Hindlimb muscle (tissue), 1 donor: ENCODE results near the gene ZNF888. TPM values are rescaled to one million over a fixed set of nuclear protein-coding genes. Genes with fewer than 3 reads are reported as not detected.
"Not testable (repeated sequence)": the region's sequence is repeated elsewhere in the genome, so short reads cannot be mapped to it uniquely, and the experiment has no call there.

ENCODE experiments used
- DNase-seq: peaks from one replicate; pipeline ENCODE4 v3.0.0-alpha.2; 2013
- polyA plus RNA-seq: library from polyadenylated mRNA; unstranded; fragments of 120-200 nt; gene quantifications from one replicate; pipeline ENCODE4 v1.2.1, GENCODE V29; 2013; ENCODE audit not compliant: insufficient read length

The ZNF888 gene
- 3.2 TPM for polyA plus RNA-seq

DNA sequence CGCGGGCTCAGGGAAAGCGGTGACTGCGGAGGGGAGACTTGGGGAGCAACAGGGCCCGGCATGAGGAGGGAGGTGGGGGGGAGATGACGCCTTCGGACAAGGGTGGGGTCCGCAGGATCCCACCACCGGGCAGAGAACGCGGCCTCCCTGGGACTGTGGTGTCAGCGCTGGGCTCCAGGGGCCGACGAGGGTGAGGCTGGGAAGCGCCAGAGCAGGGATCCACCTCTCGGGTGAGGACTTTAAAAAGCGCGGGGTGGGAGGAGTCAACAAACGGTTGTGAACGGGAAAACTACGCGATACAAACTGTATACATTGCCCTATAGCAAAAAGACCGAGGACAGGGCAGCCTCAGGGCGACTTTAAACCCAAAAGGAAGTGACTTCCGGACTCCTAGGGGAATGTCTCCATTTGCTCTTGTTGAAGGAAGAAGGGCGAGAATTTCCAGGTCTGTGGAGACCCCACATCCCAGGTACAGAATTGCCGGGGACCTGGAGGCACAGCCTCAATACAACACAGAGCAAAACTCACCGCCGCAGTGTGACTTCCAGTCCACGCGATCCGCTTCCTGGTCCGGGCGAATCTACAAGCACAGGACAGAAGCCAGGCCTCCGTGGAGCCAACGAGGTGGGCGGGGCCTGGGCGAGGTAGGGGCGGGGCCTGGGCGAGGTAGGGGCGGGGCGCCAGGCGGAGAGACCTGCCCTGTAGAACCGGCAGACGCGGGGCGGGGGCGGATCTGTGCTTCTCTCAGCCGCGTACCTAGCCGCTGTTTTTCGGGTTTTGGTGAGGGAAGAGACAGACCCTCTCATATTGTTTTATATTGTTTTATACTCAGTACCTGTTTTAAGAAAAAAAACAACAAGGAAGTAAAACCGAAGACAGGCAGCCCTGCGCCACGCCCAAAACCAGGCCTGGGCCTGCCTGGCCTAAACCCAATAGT lies at the start of gene ZNF888:
Gene ZNF888, minus strand, starts transcription at position 588 of the 937 bp plus-strand sequence. CDS start 5,555 bp downstream, outside the sequence.
- DNase-seq, result peak; percentile 68

GRCh38 chr19:52967772-52968171 lies 44.5 kb upstream of the ZNF888 start:
- no peak for DNase-seq

DNA sequence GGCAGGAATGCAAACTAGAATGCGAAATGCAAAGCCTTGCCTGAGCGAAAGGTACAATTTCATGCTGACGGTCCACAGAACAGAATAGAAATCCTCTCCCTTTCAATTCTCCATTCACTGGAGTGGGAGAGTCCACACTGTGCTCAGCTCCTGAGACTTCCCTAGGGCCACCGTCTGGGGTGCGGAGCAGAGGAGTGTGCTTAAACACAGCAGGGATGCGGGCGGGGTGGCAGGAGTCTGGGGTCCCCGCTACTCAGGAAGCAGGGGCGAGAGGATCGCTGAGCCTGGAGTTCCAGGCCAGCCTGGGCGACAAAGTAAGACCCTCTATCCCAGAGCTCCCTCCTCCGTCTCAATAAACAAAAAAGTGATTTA lies 40.0 kb upstream of the ZNF888 start:
- peak; percentile 31 for DNase-seq

- DNase-seq, result peak; percentile 92
Measured at GRCh38 chr19:52962394-52963246, 39.4 kb upstream of the ZNF888 start, which contains the start of gene ZNF816. TSS of gene ZNF816 (minus strand) at chr19:52962881. CDS start at chr19:52956089, 6,792 bp downstream.

- DNase-seq, result no peak
Measured at GRCh38 chr19:52961981-52962380, 38.8 kb upstream of the ZNF888 start.

- no peak for DNase-seq
Measured at GRCh38 chr19:52959613-52960295, 36.5 kb upstream of the ZNF888 start.

DNA sequence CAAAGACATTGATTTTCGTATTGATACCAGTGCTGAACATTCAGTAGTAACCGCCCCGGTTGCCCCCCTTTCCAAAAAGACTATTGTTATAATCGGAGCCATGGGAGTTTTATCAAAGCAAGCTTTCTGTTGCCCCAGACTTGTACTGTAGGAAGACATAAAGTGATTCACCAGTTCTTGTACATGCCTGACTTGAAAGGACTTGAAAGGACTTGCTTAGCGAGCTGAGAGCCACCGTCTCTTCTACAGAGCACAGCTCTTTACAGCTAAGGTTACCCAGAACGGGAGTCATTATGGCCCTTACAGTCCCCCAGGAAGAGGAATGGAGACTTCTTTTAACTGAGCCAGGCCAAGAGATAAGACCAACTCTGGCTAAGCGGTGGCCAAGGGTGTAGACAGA lies 34.4 kb upstream of the ZNF888 start:
- DNase-seq, result no peak

GRCh38 chr19:52956917-52957316 lies 33.7 kb upstream of the ZNF888 start:
- DNase-seq, result no peak

DNA sequence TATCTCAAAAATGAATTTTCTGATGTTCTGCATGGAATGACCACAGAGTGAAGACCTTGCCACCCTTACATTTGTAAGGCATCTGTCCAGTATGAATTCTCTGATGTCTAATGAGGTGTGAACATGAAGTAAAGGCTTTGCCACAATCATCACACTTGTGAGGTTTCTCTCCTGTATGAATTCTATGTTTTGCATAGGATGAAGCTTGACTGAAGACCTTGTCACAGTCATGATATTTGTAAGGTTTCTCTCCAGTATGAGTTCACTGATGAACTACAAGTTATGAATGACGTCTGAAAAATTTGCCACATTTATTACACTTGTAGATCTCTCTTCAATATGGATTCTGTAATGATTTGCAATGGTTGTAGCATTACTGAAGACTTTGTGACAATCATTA lies 26.2 kb upstream of the ZNF888 start:
- no peak for DNase-seq

DNA sequence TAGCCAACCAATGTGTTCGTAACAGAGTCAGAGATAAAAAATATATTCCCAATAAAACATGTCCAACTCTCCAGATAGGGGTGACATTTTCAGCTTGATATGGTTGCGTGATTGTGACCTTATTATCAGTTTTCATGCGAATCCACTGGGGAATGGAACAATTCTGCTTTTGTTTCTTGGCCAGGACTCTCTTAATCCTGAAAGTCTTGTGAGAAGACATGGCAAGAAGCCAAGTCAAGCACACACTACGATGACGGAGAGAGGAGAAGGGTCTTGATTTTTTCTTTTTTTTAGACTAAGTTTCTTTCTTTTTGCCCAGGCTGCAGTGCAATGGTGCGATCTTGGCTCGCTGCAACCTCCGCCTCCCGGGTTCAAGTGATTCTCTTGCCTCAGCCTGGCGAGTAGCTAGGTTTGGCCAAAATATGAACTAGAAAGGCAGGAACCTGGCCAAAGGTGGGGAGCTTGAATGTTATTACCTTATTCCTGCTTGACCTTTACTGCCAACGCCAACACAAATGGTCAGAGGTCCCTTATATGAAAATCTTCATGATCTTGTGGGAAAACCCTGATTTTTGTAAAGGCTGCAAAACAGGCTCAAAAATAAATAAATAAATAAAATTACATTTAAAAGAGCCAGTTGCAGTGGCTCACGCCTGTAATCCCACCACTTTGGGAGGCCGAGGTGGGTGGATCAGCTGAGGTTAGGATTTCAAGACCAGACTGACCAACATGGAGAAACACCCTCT lies 25.0 kb upstream of the ZNF888 start:
- DNase-seq, result no peak

GRCh38 chr19:52946322-52947310 lies 23.4 kb upstream of the ZNF888 start:
- DNase-seq, result no peak

DNA sequence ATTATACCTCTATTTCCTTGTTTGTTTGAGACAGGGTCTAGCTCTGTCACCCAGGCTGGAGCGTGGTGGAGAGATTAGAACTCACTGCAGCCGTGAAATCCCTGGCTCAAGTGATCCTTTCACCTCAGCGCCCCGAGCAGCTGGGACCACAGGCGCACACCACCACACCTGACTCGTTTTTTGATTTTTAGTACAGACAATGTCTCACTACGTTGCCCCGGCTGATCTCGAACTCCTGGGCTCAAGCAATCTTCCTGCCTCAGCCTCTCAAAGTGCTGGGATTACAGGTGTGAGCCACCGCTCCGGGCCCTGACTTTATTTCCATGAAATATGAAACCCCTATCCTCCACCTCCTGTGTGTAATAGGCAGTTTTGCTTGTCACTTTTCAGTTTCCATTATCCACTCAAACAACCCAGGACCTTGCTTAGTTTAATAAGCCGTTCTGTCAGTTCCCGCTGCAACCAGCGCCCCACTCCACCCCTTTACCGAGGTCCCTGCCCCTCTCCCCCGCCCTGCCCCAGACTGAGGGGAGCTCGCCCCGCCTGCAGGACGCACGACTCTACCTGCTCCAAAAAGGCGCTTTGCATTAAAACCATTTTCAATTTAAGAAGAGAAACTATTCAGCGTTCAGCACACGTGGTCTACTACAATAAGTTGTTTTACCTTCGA lies 22.6 kb upstream of the ZNF888 start:
- DNase-seq, result no peak

DNA sequence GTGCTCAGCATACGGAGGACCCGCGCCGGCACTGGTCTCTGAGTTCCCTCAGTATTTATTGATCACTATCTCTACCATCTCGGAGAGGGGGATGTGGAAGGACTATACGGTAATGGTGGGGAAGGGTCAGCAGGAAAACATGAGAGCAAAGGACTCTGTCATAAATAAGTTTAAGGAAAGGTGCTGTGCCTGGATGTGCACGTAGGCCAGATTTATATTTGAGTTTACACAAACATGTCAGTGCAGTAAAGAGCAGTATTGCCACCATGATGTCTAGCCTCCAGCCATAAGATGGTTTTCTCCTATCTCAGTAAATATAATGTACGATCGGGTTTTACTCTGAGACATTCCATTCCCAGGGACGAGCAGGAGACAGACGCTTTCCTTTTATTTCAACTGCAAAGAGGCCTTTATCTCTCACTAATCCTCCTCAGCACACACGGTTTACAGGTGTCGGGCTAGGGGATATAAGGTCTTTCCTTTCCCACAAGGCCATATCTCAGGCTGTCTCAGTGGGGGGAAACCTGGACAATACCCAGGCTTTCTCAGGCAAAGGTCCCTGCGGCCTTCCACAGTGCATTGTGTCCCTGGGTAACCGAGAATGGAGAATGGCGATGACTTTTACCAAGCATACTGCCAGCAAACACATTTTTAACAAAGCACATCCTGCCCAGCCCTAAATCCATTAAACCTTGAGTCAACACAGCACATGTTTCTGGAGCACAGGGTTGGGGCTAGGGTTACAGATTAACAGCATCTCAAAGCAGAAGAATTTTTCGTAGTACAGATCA lies 21.7 kb upstream of the ZNF888 start:
- DNase-seq, result not testable (repeated sequence)

DNA sequence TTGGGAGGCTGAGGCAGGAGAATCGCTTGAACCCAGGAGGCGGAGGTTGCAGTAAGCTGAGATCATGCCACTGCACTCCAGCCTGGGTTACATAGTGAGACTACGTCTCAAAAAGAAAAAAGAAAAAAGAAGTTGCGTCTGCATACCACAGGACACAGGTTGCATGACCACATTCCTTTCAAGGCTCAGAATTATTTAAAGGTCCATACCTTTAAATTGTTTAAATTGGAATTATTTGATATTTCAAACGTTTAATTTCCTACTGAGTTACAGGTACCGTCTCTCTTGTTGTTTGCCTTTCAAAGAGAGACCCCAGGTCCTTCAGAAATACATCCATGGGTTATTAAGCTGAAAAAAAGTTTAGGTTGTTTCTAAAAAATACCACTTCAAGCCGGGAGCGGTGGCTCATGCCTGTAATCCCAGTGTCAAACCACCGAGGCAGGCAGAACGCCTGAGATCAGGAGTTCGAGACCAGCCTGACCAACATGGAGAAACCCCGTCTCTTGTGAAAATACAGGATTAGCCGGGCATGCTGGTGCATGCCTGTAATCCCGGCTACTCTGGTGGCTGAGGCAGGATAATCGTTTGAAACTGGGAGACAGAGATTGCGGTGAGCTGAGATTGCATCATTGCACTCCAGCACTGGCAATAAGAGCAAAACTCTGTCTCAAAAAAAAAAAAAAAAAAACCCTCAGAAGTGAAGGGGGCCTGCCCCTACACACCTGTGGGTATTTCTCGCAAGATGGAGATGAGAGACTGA lies 20.8 kb upstream of the ZNF888 start:
- no peak for DNase-seq

DNA sequence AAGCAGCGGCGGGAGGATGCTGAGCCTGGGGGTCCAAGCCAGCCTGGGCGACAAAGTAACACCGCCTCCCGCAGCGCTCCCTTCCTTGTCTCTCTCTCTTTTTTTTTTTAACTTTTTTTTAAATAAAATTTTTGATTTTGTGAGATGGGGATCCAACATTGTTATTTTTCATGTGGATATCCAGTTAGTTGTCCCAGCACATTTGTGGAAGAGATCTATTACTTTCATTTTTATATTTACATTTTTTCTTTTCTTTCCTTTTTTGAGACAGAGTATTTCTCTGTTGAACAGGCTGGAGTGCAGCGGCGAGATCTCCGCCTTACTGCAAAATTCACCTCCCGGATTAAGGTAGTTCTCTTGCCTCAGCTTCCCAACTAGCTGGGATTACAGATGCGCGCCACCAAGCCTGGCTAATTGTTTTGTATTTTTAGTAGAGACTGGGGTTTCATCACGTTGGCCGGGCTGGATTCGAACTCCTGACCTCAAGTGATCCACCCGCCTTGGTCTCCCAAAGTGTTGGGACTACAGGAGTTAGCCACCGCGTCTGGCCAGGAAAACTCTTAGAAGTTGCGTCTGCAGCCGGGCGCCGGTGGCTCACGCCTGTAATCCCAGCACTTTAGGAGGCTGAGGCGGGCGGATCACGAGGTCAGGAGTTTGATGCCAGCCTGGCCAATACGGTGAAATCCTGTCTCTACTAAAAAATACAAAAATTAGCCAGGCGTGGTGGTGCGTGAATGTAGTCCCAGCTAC lies 20.1 kb upstream of the ZNF888 start:
- no peak for DNase-seq

- DNase-seq, result peak; percentile 80
Measured at GRCh38 chr19:52942386-52943133, 19.3 kb upstream of the ZNF888 start.

GRCh38 chr19:52941941-52942385 lies 18.7 kb upstream of the ZNF888 start:
- peak; percentile 45 for DNase-seq
